HL-60 (cell line): Measurements from ENCODE around the gene HOXB6.

Experiments
- DNase-seq, 2 experiments: peaks; one replicate each; pipeline ENCODE4 v3.0.0-alpha.2; 2010 to 2020; ENCODE audit warnings: low read depth in 1 of 2, low spot score in 1 of 2
- H3K27ac ChIP-seq: fragments of 250-450 bp; sonication (Bioruptor Pico); replicated peaks from 2 replicates; pipeline ENCODE4 v1.5.1; 2020; ENCODE audit warnings: mild to moderate bottlenecking, moderate library complexity
- H3K27me3 ChIP-seq: fragments of 250-450 bp; sonication (Bioruptor Pico); 2 replicates; pipeline ENCODE4 v1.5.1; 2021; ENCODE audit warnings: mild to moderate bottlenecking, moderate library complexity; ENCODE audit not compliant: insufficient read depth, poor library complexity, severe bottlenecking
- H3K4me3 ChIP-seq: replicated peaks from 2 replicates; pipeline ENCODE4 v1.5.1; 2011; ENCODE audit warnings: mild to moderate bottlenecking, control low read depth, low read length; ENCODE audit not compliant: insufficient read depth
- GABPA ChIP-seq: IDR thresholded peaks from 2 replicates; pipeline ENCODE4 v1.6.1; 2012; ENCODE audit warnings: low read depth
- POLR2AphosphoS5 ChIP-seq: IDR thresholded peaks from 2 replicates; pipeline ENCODE4 v1.6.1; 2012; ENCODE audit warnings: low read depth
- SPI1 ChIP-seq: IDR thresholded peaks from 2 replicates; pipeline ENCODE4 v1.6.1; 2012; ENCODE audit warnings: low read depth, mild to moderate bottlenecking, borderline replicate concordance
- TF ChIP-seq, protein P1 (sequence below): IDR thresholded peaks from 2 replicates; pipeline ENCODE4 v1.6.1; 2012; ENCODE audit warnings: low read depth; ENCODE audit not compliant: insufficient replicate concordance
- TF ChIP-seq, protein P2 (sequence below): IDR thresholded peaks from one replicate; pipeline ENCODE4 v1.5.1; 2011; ENCODE audit warnings: low read length, control low read depth, inconsistent platforms; ENCODE audit not compliant: insufficient read depth

HOXB6 gene

DNA sequence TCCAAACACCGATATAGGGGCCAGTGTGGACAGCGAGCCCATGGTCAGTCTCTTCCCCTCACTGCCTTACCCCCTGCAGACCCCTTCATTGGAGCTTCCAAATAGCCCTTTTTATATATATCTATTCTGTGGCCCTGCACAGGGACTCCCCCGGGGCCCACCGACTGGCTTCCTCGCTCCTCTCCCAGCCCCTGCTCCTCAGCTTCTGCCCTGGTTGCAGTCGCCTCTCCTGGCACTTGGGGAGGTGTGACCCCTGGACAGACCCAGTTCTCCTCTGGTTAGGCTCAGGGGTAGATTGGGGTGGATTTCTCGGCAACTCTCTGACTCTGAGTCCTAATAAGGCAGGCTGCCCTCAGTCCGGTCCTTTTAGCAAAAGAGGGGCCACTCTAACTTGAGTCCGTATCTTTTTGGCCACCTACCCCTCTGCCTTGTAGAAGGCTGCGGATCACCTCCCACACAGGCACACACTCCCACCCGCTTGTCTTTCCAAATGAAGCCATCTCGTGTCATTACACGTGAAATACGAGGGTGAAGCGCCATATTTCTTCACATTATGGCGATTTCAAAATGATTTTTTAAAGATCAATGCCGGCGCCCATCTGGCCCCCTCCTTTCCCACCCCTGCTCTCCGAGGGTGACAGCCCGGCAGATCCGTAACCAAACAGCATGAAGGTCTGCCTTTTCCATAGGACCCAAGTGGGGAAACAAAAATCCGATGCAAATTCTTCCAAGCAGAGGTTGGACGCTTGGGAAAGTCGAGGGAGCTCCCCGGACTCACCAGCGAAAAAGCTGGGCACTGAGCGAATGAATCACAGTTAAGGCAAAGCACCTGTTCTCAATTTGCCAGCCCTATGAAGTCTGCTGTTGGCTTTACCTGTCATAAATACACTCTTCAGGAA, 23.1 kb upstream of the HOXB6 start:
- DNase-seq, result no peak
- Histone ChIP-seq H3K27ac (no peak overlapping the region), H3K27me3 (peaks cover 84% of the 10 kb centered on the region), H3K4me3 (no peak overlapping the region)
- TF ChIP-seq, protein P1, sequence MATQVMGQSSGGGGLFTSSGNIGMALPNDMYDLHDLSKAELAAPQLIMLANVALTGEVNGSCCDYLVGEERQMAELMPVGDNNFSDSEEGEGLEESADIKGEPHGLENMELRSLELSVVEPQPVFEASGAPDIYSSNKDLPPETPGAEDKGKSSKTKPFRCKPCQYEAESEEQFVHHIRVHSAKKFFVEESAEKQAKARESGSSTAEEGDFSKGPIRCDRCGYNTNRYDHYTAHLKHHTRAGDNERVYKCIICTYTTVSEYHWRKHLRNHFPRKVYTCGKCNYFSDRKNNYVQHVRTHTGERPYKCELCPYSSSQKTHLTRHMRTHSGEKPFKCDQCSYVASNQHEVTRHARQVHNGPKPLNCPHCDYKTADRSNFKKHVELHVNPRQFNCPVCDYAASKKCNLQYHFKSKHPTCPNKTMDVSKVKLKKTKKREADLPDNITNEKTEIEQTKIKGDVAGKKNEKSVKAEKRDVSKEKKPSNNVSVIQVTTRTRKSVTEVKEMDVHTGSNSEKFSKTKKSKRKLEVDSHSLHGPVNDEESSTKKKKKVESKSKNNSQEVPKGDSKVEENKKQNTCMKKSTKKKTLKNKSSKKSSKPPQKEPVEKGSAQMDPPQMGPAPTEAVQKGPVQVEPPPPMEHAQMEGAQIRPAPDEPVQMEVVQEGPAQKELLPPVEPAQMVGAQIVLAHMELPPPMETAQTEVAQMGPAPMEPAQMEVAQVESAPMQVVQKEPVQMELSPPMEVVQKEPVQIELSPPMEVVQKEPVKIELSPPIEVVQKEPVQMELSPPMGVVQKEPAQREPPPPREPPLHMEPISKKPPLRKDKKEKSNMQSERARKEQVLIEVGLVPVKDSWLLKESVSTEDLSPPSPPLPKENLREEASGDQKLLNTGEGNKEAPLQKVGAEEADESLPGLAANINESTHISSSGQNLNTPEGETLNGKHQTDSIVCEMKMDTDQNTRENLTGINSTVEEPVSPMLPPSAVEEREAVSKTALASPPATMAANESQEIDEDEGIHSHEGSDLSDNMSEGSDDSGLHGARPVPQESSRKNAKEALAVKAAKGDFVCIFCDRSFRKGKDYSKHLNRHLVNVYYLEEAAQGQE, result no peak
- TF ChIP-seq, protein P2, sequence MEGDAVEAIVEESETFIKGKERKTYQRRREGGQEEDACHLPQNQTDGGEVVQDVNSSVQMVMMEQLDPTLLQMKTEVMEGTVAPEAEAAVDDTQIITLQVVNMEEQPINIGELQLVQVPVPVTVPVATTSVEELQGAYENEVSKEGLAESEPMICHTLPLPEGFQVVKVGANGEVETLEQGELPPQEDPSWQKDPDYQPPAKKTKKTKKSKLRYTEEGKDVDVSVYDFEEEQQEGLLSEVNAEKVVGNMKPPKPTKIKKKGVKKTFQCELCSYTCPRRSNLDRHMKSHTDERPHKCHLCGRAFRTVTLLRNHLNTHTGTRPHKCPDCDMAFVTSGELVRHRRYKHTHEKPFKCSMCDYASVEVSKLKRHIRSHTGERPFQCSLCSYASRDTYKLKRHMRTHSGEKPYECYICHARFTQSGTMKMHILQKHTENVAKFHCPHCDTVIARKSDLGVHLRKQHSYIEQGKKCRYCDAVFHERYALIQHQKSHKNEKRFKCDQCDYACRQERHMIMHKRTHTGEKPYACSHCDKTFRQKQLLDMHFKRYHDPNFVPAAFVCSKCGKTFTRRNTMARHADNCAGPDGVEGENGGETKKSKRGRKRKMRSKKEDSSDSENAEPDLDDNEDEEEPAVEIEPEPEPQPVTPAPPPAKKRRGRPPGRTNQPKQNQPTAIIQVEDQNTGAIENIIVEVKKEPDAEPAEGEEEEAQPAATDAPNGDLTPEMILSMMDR, result no peak

DNA sequence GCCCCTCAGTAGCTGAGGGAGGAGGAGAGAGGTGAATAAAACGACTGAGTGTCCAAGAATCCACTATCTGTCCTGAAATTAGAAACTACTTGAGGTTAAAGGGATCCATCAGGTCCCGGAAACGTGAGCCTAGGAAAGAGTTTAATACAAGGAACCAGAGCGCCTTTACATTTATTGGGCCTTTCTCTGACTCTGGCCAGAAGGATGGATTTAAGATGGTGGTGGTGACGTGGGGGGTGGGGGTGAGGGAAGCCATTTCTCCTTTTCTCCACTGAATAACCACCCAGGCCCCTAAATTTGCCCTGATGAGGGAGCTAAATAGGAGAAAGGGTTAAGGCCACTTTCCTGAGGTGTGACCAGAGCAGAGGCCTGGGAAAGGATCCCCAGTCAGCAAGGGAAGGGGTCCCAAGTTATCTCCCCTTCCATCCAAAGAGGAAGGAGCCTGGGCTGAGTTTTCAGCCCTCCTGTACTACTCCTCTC, 22.4 kb upstream of the HOXB6 start:
- DNase-seq, result no peak
- peaks cover 81% of the 10 kb centered on the region for H3K27me3 ChIP-seq
- no peak overlapping the region for H3K4me3 ChIP-seq
- TF ChIP-seq, protein P2, result no peak
- no peak for TF ChIP-seq POLR2AphosphoS5
- TF ChIP-seq GABPA, result no peak
- TF ChIP-seq SPI1, result no peak
- TF ChIP-seq, protein P1, result no peak
- H3K27ac ChIP-seq, result no peak overlapping the region

DNA sequence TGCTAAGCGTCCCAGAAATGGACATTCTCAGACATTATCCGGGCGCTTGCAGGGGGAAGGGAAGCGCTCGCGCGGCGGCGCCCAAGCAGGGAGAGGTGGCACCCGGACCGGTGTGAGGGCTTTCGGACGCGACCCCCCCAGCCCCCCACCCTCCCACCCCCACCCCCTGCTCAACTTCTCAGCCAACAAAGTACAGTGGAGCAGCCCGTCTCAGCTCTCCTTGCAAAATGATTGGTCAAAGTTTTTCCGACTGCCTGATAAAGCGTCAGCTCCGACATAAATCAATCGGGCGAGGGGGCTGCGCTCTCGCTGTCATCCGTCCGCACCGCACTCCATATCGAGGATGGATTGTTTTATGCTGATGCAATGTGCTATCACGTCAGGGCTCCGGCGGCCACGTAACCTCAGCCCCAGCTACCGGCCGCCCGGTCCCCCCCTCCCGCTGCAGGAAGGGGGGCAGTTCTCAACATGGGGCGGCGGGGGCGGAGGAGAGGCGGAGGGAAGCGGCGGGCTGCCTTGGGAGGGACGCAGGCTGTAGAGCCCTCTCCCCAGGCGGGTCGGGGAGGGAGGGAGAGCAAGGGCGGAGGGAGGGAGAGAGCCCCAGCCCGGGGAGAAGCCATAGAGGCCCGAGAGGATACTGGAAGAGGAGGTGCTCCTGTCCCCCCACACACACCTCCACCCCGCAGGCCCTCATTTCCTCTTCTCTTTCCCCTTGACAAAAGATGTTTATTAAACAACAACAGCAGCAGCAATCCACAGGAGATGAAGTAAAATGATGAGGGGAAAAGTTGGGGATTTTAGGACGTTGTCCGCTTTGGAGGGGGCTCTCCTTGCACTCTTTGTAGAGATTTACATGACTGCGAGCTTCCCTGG, 21.7 kb upstream of the HOXB6 start, which contains the start of gene HOXB9:
HOXB9 (minus strand) TSS at position 114 of the 873 bp plus-strand sequence; CDS start at position 25, 89 bp downstream.
- TF ChIP-seq, protein P2, result no peak
- TF ChIP-seq POLR2AphosphoS5 (no peak), SPI1 (no peak)
- peaks cover 76% of the 10 kb centered on the region for H3K27me3 ChIP-seq
- no peak within 1 kb of the TSS for H3K27ac ChIP-seq
- no peak within 1 kb of the TSS for H3K4me3 ChIP-seq
- no peak for DNase-seq
